Loucy (cell line): ENCODE measurements around the gene CCR5AS.

Experiments
- EZH2phosphoT487 ChIP-seq: fragments of 200-600 bp; IDR thresholded peaks from 2 replicates; pipeline ENCODE4 v1.6.1; 2018; ENCODE audit warnings: antibody characterized with exemption, mild to moderate bottlenecking, moderate library complexity, borderline replicate concordance
- TF ChIP-seq, protein P1 (sequence below): fragments of 200-600 bp; sonication (generic); conservative IDR thresholded peaks from 2 replicates; pipeline ENCODE4 v1.5.1; 2014; ENCODE audit warnings: mild to moderate bottlenecking, antibody characterized with exemption, low read length

DNA sequence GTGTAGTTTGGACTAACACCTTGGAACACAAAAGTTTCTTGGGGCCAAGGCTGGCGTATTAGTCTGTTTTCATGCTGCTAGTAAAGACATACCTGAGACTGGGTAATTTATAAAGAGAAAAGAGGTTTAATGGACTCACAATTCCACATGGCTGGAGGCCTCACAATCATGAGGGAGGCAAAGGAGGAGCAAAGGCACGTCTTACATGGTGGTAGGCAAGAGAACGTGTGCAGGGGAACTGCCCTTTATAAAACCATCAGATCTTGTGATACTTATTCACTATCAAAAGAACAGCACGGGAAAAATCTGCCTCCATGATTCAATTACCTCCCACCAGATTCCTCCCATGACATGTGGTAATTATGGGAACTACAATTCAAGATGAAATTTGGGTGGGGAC lies 62.4 kb downstream of the CCR5AS start:
- TF ChIP-seq EZH2phosphoT487, result no peak
- TF ChIP-seq, protein P1, sequence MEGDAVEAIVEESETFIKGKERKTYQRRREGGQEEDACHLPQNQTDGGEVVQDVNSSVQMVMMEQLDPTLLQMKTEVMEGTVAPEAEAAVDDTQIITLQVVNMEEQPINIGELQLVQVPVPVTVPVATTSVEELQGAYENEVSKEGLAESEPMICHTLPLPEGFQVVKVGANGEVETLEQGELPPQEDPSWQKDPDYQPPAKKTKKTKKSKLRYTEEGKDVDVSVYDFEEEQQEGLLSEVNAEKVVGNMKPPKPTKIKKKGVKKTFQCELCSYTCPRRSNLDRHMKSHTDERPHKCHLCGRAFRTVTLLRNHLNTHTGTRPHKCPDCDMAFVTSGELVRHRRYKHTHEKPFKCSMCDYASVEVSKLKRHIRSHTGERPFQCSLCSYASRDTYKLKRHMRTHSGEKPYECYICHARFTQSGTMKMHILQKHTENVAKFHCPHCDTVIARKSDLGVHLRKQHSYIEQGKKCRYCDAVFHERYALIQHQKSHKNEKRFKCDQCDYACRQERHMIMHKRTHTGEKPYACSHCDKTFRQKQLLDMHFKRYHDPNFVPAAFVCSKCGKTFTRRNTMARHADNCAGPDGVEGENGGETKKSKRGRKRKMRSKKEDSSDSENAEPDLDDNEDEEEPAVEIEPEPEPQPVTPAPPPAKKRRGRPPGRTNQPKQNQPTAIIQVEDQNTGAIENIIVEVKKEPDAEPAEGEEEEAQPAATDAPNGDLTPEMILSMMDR, result no peak
